HEK293 (cell line): Measurements from ENCODE around the gene OR6B2.

Experiments
- CTCF ChIA-PET: fragments of 350-600 bp; formaldehyde crosslinking; extraction: SDS; loops from one replicate; lab custom pipeline; 2021; ENCODE audit warnings: antibody characterized with exemption; lab: Yijun Ruan, JAX
- POLR2A ChIA-PET: fragments of 300-600 bp; formaldehyde crosslinking; extraction: SDS; loops from one replicate; lab custom pipeline; 2020; ENCODE audit warnings: antibody characterized with exemption, inconsistent platforms; lab: Yijun Ruan, JAX
- H3K27ac ChIP-seq: fragments of 200-500 bp; sonication (Bioruptor generic); 2 replicates; pipeline ENCODE4 v1.5.1; 2014; ENCODE audit warnings: low read depth, low read length, control low read depth, inconsistent platforms; ENCODE audit errors: extremely low read depth
- H3K36me3 ChIP-seq, 2 experiments: fragments of 200-500 bp in 1 of 2; sonication (Bioruptor generic) in 1 of 2; 1 replicate in 1 of 2; 2 replicates in 1 of 2; pipeline ENCODE4 v1.5.1; 2014 to 2017; ENCODE audit warnings: inconsistent platforms in 2 of 2, low read length in 2 of 2; ENCODE audit not compliant: control insufficient read depth in 2 of 2, insufficient read depth in 1 of 2
- H3K4me1 ChIP-seq: fragments of 200-500 bp; sonication (Bioruptor generic); 2 replicates; pipeline ENCODE4 v1.5.1; 2014; ENCODE audit warnings: mild to moderate bottlenecking, low read length, inconsistent platforms; ENCODE audit not compliant: control insufficient read depth, insufficient read depth
- H3K4me3 ChIP-seq: 2 replicates; pipeline ENCODE4 v1.5.1; 2011; ENCODE audit warnings: low read depth, mild to moderate bottlenecking, control low read depth, low read length, moderate library complexity
- H3K9me3 ChIP-seq: fragments of 200-500 bp; sonication (Bioruptor generic); 2 replicates; pipeline ENCODE4 v1.5.1; 2014; ENCODE audit warnings: low read depth, low read length, inconsistent platforms; ENCODE audit not compliant: control insufficient read depth, insufficient read depth
- HOXD13 ChIP-seq: sonication (generic); formaldehyde crosslinking; IDR thresholded peaks from 2 replicates; pipeline ENCODE4 v1.8.0; 2022; ENCODE audit warnings: missing genetic modification reagents, borderline replicate concordance
- KLF16 ChIP-seq: fragments of 450-650 bp; formaldehyde crosslinking; IDR thresholded peaks from 2 replicates; pipeline ENCODE4 v1.5.1; 2017; ENCODE audit warnings: missing biosample characterization, missing genetic modification characterization
- MZF1 ChIP-seq: fragments of 450-650 bp; formaldehyde crosslinking; IDR thresholded peaks from 2 replicates; pipeline ENCODE4 v1.5.1; 2017; ENCODE audit warnings: missing biosample characterization, missing genetic modification characterization, borderline replicate concordance
- PRDM2 ChIP-seq: fragments of 450-650 bp; formaldehyde crosslinking; IDR thresholded peaks from 2 replicates; pipeline ENCODE4 v1.5.1; 2016; ENCODE audit warnings: missing biosample characterization, missing genetic modification characterization, borderline replicate concordance
- PRDM4 ChIP-seq: fragments of 450-650 bp; formaldehyde crosslinking; IDR thresholded peaks from 2 replicates; pipeline ENCODE4 v1.5.1; 2017; ENCODE audit warnings: missing biosample characterization, missing genetic modification characterization
- SCRT2 ChIP-seq: fragments of 450-650 bp; formaldehyde crosslinking; IDR thresholded peaks from 2 replicates; pipeline ENCODE4 v1.5.1; 2016; ENCODE audit warnings: missing biosample characterization, missing genetic modification characterization
- SETDB1 ChIP-seq: IDR thresholded peaks from one replicate; pipeline ENCODE4 v1.6.1; 2017; ENCODE audit warnings: mild to moderate bottlenecking, low read length, moderate library complexity, mixed read lengths; ENCODE audit not compliant: insufficient read length
- WT1 ChIP-seq: fragments of 450-650 bp; formaldehyde crosslinking; IDR thresholded peaks from 2 replicates; pipeline ENCODE4 v1.5.1; 2016; ENCODE audit warnings: missing biosample characterization, missing genetic modification characterization
- ZFHX2 ChIP-seq: fragments of 450-650 bp; formaldehyde crosslinking; conservative IDR thresholded peaks from 2 replicates; pipeline ENCODE4 v1.5.1; 2016; ENCODE audit warnings: missing biosample characterization, missing genetic modification characterization
- ZNF10 ChIP-seq: fragments of 450-650 bp; formaldehyde crosslinking; IDR thresholded peaks from 2 replicates; pipeline ENCODE4 v1.5.1; 2017; ENCODE audit warnings: missing biosample characterization, missing genetic modification characterization
- ZNF133 ChIP-seq: fragments of 450-650 bp; formaldehyde crosslinking; IDR thresholded peaks from 2 replicates; pipeline ENCODE4 v1.5.1; 2016; ENCODE audit warnings: missing biosample characterization, missing genetic modification characterization
- ZNF16 ChIP-seq: fragments of 450-650 bp; formaldehyde crosslinking; IDR thresholded peaks from 2 replicates; pipeline ENCODE4 v1.5.1; 2016; ENCODE audit warnings: low read depth, missing biosample characterization, missing genetic modification characterization
- ZNF175 ChIP-seq: fragments of 450-650 bp; formaldehyde crosslinking; IDR thresholded peaks from 2 replicates; pipeline ENCODE4 v1.5.1; 2016; ENCODE audit warnings: missing biosample characterization, missing genetic modification characterization
- ZNF18 ChIP-seq: fragments of 450-650 bp; formaldehyde crosslinking; IDR thresholded peaks from 2 replicates; pipeline ENCODE4 v1.5.1; 2016; ENCODE audit warnings: missing biosample characterization, missing genetic modification characterization
- ZNF354C ChIP-seq: fragments of 450-650 bp; formaldehyde crosslinking; IDR thresholded peaks from 2 replicates; pipeline ENCODE4 v1.5.1; 2016; ENCODE audit warnings: missing biosample characterization, missing genetic modification characterization, low read depth, borderline replicate concordance
- ZNF391 ChIP-seq: fragments of 450-650 bp; formaldehyde crosslinking; IDR thresholded peaks from 2 replicates; pipeline ENCODE4 v1.5.1; 2016; ENCODE audit warnings: low read depth, missing biosample characterization, missing genetic modification characterization, borderline replicate concordance
- ZNF433 ChIP-seq: fragments of 450-650 bp; formaldehyde crosslinking; IDR thresholded peaks from 2 replicates; pipeline ENCODE4 v1.5.1; 2016; ENCODE audit warnings: missing biosample characterization, missing genetic modification characterization, low read depth
- ZNF549 ChIP-seq: fragments of 450-650 bp; IDR thresholded peaks from 2 replicates; pipeline ENCODE4 v1.5.1; 2018; ENCODE audit warnings: missing biosample characterization, missing genetic modification characterization, mild to moderate bottlenecking, inconsistent platforms, moderate library complexity
- ZNF624 ChIP-seq: fragments of 450-650 bp; formaldehyde crosslinking; IDR thresholded peaks from 2 replicates; pipeline ENCODE4 v1.5.1; 2017; ENCODE audit warnings: missing biosample characterization, missing genetic modification characterization
- ZSCAN18 ChIP-seq: fragments of 450-650 bp; formaldehyde crosslinking; IDR thresholded peaks from 2 replicates; pipeline ENCODE4 v1.5.1; 2016; ENCODE audit warnings: missing biosample characterization, missing genetic modification characterization

Gene OR6B2

GRCh38 chr2:239990966-239991365 is 39.3 kb downstream of the OR6B2 start:
- CTCF ChIA-PET = interaction anchor here (0.6 to 4.6 kb wide), 21 partner anchors 8 to 939 kb away, joined by 3 to 40 read pairs (median 6); no protein-coding TSS in a partner anchor
- TF ChIP-seq ZNF16 (no peak), ZFHX2 (tag by site-specific recombination) (no peak), ZNF549 (tag by site-specific recombination) (no peak), ZNF175 (tag by site-specific recombination) (no peak), HOXD13 (CRISPR knock-in tag) (no peak)
- Histone ChIP-seq H3K4me3 (no peak overlapping the region), H3K9me3 (no peaks in the 10 kb centered on the region), H3K36me3 (peaks cover 26 to 63% of the 10 kb centered on the region in 2 experiments), H3K4me1 (no peaks in the 10 kb centered on the region), H3K27ac (no peak overlapping the region)
- POLR2A ChIA-PET = no interaction called here

- ChIA-PET CTCF (no interaction called here), POLR2A (interaction anchor here (0.6 kb wide), 1 partner anchor 40 kb away, joined by 3 read pairs; no protein-coding TSS in a partner anchor)
- Histone ChIP-seq H3K4me1 (no peaks in the 10 kb centered on the region), H3K36me3 (peaks cover 30 to 83% of the 10 kb centered on the region in 2 experiments), H3K4me3 (no peak overlapping the region), H3K9me3 (no peaks in the 10 kb centered on the region), H3K27ac (no peak overlapping the region)
- TF ChIP-seq ZSCAN18 (no peak), MZF1 (no peak), PRDM4 (tag by site-specific recombination) (no peak), ZNF18 (tag by site-specific recombination) (no peak), ZNF624 (no peak), SETDB1 (peak; percentile 32), ZNF133 (tag by site-specific recombination) (peak; percentile 100)
Observed at GRCh38 chr2:239985356-239985755, 44.9 kb downstream of the OR6B2 start.

GRCh38 chr2:239984421-239985194 is 45.6 kb downstream of the OR6B2 start:
- H3K36me3 ChIP-seq = peaks cover 24 to 83% of the 10 kb centered on the region in 2 experiments
- ChIA-PET POLR2A (interaction anchor here (0.6 kb wide), 1 partner anchor 40 kb away, joined by 3 read pairs; no protein-coding TSS in a partner anchor), CTCF (interaction anchor here (2.1 kb wide), 1 partner anchor 8 kb away, joined by 11 read pairs; no protein-coding TSS in a partner anchor)
- no peak overlapping the region for H3K27ac ChIP-seq
- H3K4me1 ChIP-seq = no peaks in the 10 kb centered on the region
- H3K4me3 ChIP-seq = no peak overlapping the region
- H3K9me3 ChIP-seq = no peaks in the 10 kb centered on the region
- TF ChIP-seq ZNF391 (tag by site-specific recombination) (no peak), ZNF10 (tag by site-specific recombination) (no peak), SCRT2 (tag by site-specific recombination) (no peak), ZNF433 (no peak), ZNF354C (tag by site-specific recombination) (no peak), KLF16 (no peak), PRDM2 (tag by site-specific recombination) (no peak), WT1 (no peak)
